CD4-positive, alpha-beta T cell (primary cell): ENCODE data around the gene CMIP. TPM values are rescaled to one million over a fixed set of nuclear protein-coding genes. Genes with fewer than 3 reads are reported as not detected.

Experiments
- ATAC-seq: fragments of 200-7000 bp; cut with Tn5 transposase; one replicate; pipeline ENCODE4 v1.10.0; 2022; ENCODE audit warnings: mild to moderate bottlenecking; ENCODE audit not compliant: poor library complexity
- CTCF ChIA-PET: fragments of 350-600 bp; sonication (Branson Sonifier 250); formaldehyde crosslinking; loops from one replicate; lab custom pipeline; 2021; ENCODE audit warnings: antibody characterized with exemption, inconsistent platforms; lab: Charles Lee
- POLR2A ChIA-PET: fragments of 350-600 bp; sonication (Branson Sonifier 250); formaldehyde crosslinking; loops from one replicate; lab custom pipeline; 2021; ENCODE audit warnings: antibody characterized with exemption, inconsistent platforms; lab: Charles Lee
- DNase-seq, 14 experiments: peaks; one replicate each; pipeline ENCODE4 v3.0.0-alpha.2; 2013 to 2020; ENCODE audit warnings: mixed read lengths in 2 of 14
- H3K27ac ChIP-seq, 2 donors: one replicate each; pipeline versions ENCODE4 v1.5.1 to v1.7.0; 2013; ENCODE audit warnings: low read length in 2 of 2, low read depth in 1 of 2, mild to moderate bottlenecking in 1 of 2
- H3K27me3 ChIP-seq, 2 experiments: 1 replicate in 1 of 2; 2 replicates in 1 of 2; pipeline versions ENCODE4 v1.6.1 to v1.7.0; 2013; ENCODE audit warnings: low read length in 2 of 2, control low read depth in 1 of 2, mild to moderate bottlenecking in 1 of 2, moderate library complexity in 1 of 2; ENCODE audit not compliant: insufficient read depth in 2 of 2, control insufficient read depth in 1 of 2
- H3K36me3 ChIP-seq: one replicate; pipeline ENCODE4 v1.6.1; 2013; ENCODE audit warnings: low read length, control low read depth; ENCODE audit not compliant: insufficient read depth
- H3K4me1 ChIP-seq: one replicate; pipeline ENCODE4 v1.6.1; 2013; ENCODE audit warnings: low read length, control low read depth; ENCODE audit not compliant: insufficient read depth
- H3K4me3 ChIP-seq: one replicate; pipeline ENCODE4 v1.5.1; 2013; ENCODE audit warnings: mild to moderate bottlenecking, low read length, moderate library complexity
- H3K9me3 ChIP-seq, 2 experiments: 1 replicate in 1 of 2; 2 replicates in 1 of 2; pipeline versions ENCODE4 v1.6.1 to v1.7.0; 2013; ENCODE audit warnings: low read length in 2 of 2, mild to moderate bottlenecking in 2 of 2, control low read depth in 1 of 2, moderate library complexity in 1 of 2; ENCODE audit not compliant: control insufficient read depth in 1 of 2, insufficient read depth in 1 of 2
- H3K27ac Mint-ChIP-seq: one replicate; pipeline ENCODE4 v1.8.0; 2020; ENCODE audit warnings: mixed read lengths
- H3K27me3 Mint-ChIP-seq: one replicate; pipeline ENCODE4 v1.8.0; 2021; ENCODE audit warnings: mixed read lengths
- H3K36me3 Mint-ChIP-seq: one replicate; pipeline ENCODE4 v1.8.0; 2021; ENCODE audit warnings: low read depth, mixed read lengths
- H3K4me1 Mint-ChIP-seq: one replicate; pipeline ENCODE4 v1.8.0; 2021; ENCODE audit warnings: low read depth, mixed read lengths
- H3K4me3 Mint-ChIP-seq: one replicate; pipeline ENCODE4 v1.8.0; 2020; ENCODE audit warnings: mild to moderate bottlenecking, mixed read lengths
- H3K9me3 Mint-ChIP-seq: one replicate; pipeline ENCODE4 v1.8.0; 2020; ENCODE audit warnings: mixed read lengths
- intact Hi-C, 2 experiments: fragments of 100-400 bp; cut with DNase I in 1 of 2; cut with micrococcal nuclease in 1 of 2; formaldehyde crosslinking; loops; one replicate each; pipeline versions ENCODE4 v1.15.1 to v1.9.0; 2023 to 2025; cut with DNase I, micrococcal nuclease
- total RNA-seq, 174 experiments: library from RNA in 2 of 174; stranded (reverse) in 2 of 174; gene quantifications; one replicate each; pipeline ENCODE4 v1.2.3 and lab custom pipeline; 2021 to 2026
- TF ChIP-seq, protein P1 (sequence below): fragments of 200-600 bp; IDR thresholded peaks from one replicate; pipeline ENCODE4 v1.8.0; 2022; ENCODE audit warnings: antibody characterized with exemption, mild to moderate bottlenecking

CMIP gene
- total RNA-seq, 2 experiments from 2014 or later, result 33.5 to 35.3 TPM

DNA sequence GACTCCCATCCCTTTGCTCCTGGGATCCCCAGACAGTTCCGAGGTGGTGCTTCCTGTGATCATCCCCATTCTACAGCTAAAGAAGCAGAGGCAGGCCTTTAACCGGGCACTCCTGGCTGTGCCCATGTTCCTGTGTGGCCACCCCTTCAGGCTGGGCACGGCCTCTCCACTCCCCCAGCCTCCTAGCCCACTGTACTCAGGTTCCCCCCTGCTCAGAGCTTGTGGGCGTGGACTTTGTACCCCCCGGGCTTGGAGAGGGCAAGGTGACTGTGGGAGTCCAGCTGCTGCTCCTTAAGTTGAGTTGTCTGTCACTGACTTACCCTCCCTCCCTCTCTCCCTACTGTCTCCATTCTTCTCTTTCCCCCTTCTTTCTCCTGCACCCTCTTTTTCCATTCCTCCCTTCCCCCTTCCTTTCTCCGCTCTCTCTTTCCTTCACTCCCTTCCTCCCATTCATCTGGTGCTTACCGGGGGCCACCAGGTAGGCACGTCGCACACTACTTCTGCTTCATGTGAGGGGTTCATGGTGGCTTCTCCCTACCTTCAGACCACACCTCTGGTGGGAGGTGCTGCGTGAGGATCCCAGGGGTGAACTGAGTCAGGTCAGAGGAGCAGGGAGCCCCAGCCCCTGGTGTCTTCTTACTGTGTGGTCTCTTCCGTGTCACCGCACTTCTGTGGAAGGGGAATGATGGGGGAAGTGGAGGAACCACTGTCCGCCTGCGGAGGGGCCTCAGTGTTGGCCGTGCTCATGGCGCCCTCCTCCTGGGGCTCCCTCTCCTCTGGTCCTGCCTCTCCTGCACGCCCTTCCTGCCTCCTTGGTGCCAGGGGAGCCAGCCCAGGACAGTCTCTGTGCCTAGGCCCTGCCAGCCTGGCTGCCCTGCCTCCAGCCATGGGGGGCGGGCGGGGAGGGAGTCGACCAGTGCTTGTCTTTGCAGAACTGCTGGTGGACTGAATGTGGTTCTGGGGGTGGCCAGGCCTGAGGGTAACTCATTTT, 29.7 kb downstream of the CMIP start:
- Histone ChIP-seq H3K27ac (no peak overlapping the region), H3K4me3 (no peak overlapping the region), H3K36me3 (peaks cover 11% of the 10 kb centered on the region), H3K9me3 (no peaks in the 10 kb centered on the region), H3K4me1 (peaks cover 78% of the 10 kb centered on the region), H3K27me3 (no peaks in the 10 kb centered on the region)
- Mint-ChIP-seq H3K27ac (peak overlapping the region; percentile 17), H3K9me3 (no peaks in the 10 kb centered on the region), H3K4me3 (no peak overlapping the region), H3K36me3 (peaks cover 14% of the 10 kb centered on the region), H3K4me1 (peaks cover 95% of the 10 kb centered on the region), H3K27me3 (no peaks in the 10 kb centered on the region)
- no peak for ATAC-seq
- intact Hi-C loops, result loop anchor here in 1 of 2 experiments (10.0 kb wide), 1 partner anchor 69 kb away; no protein-coding TSS in a partner anchor
- no peak for DNase-seq
- TF ChIP-seq, protein P1, sequence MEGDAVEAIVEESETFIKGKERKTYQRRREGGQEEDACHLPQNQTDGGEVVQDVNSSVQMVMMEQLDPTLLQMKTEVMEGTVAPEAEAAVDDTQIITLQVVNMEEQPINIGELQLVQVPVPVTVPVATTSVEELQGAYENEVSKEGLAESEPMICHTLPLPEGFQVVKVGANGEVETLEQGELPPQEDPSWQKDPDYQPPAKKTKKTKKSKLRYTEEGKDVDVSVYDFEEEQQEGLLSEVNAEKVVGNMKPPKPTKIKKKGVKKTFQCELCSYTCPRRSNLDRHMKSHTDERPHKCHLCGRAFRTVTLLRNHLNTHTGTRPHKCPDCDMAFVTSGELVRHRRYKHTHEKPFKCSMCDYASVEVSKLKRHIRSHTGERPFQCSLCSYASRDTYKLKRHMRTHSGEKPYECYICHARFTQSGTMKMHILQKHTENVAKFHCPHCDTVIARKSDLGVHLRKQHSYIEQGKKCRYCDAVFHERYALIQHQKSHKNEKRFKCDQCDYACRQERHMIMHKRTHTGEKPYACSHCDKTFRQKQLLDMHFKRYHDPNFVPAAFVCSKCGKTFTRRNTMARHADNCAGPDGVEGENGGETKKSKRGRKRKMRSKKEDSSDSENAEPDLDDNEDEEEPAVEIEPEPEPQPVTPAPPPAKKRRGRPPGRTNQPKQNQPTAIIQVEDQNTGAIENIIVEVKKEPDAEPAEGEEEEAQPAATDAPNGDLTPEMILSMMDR, result no peak
- POLR2A ChIA-PET, result no interaction called here
- CTCF ChIA-PET, result no interaction called here

DNA sequence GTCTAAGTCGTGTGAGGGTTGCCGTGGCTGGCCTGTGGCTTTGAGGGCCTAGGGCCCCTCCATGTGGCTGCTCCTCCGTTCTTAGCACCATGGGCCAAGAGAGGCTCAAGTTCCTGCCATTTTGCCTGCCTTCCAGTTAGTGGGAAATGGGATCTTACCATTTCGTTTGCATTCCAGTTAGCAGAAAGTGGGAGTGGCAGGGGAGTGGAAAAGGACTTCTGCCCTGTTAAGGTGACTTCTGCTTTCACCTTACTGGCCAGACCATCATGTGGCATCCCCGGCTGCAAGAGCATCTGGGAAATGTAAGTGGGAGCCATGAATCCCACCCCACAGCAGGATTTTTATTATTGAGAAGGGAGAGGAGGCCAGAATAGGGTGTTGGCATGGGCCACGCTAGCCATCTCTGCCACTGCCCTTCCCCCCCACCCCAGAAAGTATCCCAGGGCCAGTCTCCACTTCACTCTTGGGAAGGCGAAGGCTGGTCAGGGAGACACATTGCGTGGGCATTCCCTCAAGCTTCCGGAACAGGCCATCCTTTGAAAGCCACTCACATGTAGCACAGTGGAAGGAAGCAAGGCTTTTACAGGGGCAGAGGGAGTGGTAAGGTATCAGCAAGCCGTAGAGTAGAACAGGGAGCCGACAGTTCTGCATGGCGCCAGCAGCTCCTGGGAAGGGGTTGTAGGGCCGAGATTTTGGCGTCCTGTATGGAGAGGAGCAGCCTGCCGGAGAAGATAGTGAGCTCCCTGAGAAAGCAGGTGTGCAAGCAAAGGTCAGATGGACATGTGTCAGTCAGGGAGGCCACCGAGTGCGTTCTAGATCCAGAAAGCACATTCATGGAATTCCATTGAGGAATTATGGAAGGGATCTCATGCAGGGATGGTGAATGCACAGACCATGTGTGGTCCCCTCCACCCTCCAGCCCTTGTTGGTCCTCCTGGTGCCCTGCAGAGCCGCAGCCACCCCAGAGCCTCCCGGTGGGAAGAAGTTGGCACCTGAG, 33.4 kb downstream of the CMIP start:
- H3K27ac ChIP-seq, result no peak overlapping the region
- Mint-ChIP-seq H3K4me3 (peak overlapping the region; percentile 15), H3K36me3 (peaks cover 10% of the 10 kb centered on the region), H3K9me3 (no peaks in the 10 kb centered on the region), H3K27me3 (no peaks in the 10 kb centered on the region), H3K27ac (no peak overlapping the region), H3K4me1 (peaks cover 87% of the 10 kb centered on the region)
- CTCF ChIA-PET, result no interaction called here
- no peaks in the 10 kb centered on the region for H3K27me3 ChIP-seq
- H3K4me1 ChIP-seq, result peaks cover 72% of the 10 kb centered on the region
- ATAC-seq (no peak), DNase-seq (no peak)
- no peaks in the 10 kb centered on the region for H3K9me3 ChIP-seq
- TF ChIP-seq, protein P1, result no peak
- no peak overlapping the region for H3K4me3 ChIP-seq
- POLR2A ChIA-PET, result interaction anchor here (1.7 kb wide), 1 partner anchor 8 kb away, joined by 5 read pairs; no protein-coding TSS in a partner anchor
- no peaks in the 10 kb centered on the region for H3K36me3 ChIP-seq
- intact Hi-C loops, result loop anchor here in 1 of 2 experiments (10.0 kb wide), 1 partner anchor 73 kb away; no protein-coding TSS in a partner anchor
